B cell (primary cell): ENCODE data around the gene PRUNE2. TPM values are rescaled to one million over a fixed set of nuclear protein-coding genes. Genes with fewer than 3 reads are reported as not detected.
A peak's percentile ranks its signal among the peaks of the same experiment; 100 is the strongest.

Source experiments
- ATAC-seq: fragments of 200-7000 bp; cut with Tn5 transposase; one replicate; pipeline ENCODE4 v1.10.0; 2021; ENCODE audit warnings: low read depth, mild to moderate bottlenecking, moderate number of reproducible peaks, moderate library complexity
- CTCF ChIA-PET: fragments of 350-600 bp; sonication (Branson Sonifier 250); formaldehyde crosslinking; loops from one replicate; lab custom pipeline; 2021; ENCODE audit warnings: antibody characterized with exemption, inconsistent platforms; lab: Charles Lee
- POLR2A ChIA-PET: fragments of 350-600 bp; sonication (Branson Sonifier 250); formaldehyde crosslinking; loops from one replicate; lab custom pipeline; 2021; ENCODE audit warnings: antibody characterized with exemption; lab: Charles Lee
- DNase-seq: peaks from one replicate; pipeline ENCODE4 v3.0.0; 2013
- H2AFZ ChIP-seq: 2 replicates; pipeline ENCODE4 v1.6.1; 2012; ENCODE audit warnings: mild to moderate bottlenecking, low read depth, low read length; ENCODE audit not compliant: insufficient read depth, poor library complexity, severe bottlenecking
- H3K27ac ChIP-seq, 2 donors: 1 replicate in 1 of 2; 2 replicates in 1 of 2; pipeline ENCODE4 v1.5.1; 2012 to 2013; ENCODE audit warnings: low read length in 2 of 2, mild to moderate bottlenecking in 2 of 2, moderate library complexity in 1 of 2
- H3K27me3 ChIP-seq, 4 experiments: fragments of 200-600 bp in 1 of 4; sonication (generic) in 1 of 4; replicated peaks in 1 of 4; 1 replicate in 2 of 4; 2 replicates in 2 of 4; pipeline versions ENCODE4 v1.6.1 to v1.7.0; 2013 to 2016; ENCODE audit warnings: low read length in 3 of 4, mild to moderate bottlenecking in 2 of 4, mixed read lengths in 1 of 4, moderate library complexity in 1 of 4; ENCODE audit not compliant: insufficient read depth in 4 of 4, control insufficient read depth in 3 of 4; ENCODE audit errors: control extremely low read depth in 1 of 4
- H3K36me3 ChIP-seq, 2 experiments: replicated peaks in 1 of 2; 1 replicate in 1 of 2; 2 replicates in 1 of 2; pipeline versions ENCODE4 v1.6.1 to v1.7.1; 2013; ENCODE audit warnings: low read length in 1 of 2; ENCODE audit not compliant: insufficient read depth in 2 of 2, control insufficient read depth in 1 of 2; ENCODE audit errors: control extremely low read depth in 1 of 2, extremely low read depth in 1 of 2
- H3K4me1 ChIP-seq, 2 donors: fragments of 200-600 bp in 1 of 2; sonication (generic) in 1 of 2; 1 replicate in 1 of 2; 2 replicates in 1 of 2; pipeline versions ENCODE4 v1.5.1 to v1.6.1; 2013 to 2017; ENCODE audit warnings: low read length in 2 of 2; ENCODE audit not compliant: control insufficient read depth in 2 of 2, insufficient read depth in 2 of 2
- H3K4me2 ChIP-seq: replicated peaks from 2 replicates; pipeline ENCODE3; 2012; ENCODE audit warnings: mild to moderate bottlenecking, low read depth, low read length; ENCODE audit not compliant: poor library complexity, severe bottlenecking
- H3K4me3 ChIP-seq, 5 experiments: fragments of 200-600 bp in 1 of 5; sonication (generic) in 1 of 5; 1 replicate in 3 of 5; 2 replicates in 2 of 5; pipeline versions ENCODE4 v1.5.1 to v1.7.0; 2011 to 2016; ENCODE audit warnings: low read length in 4 of 5, mild to moderate bottlenecking in 4 of 5, low read depth in 2 of 5, control low read depth in 1 of 5, moderate library complexity in 1 of 5; ENCODE audit not compliant: insufficient read depth in 1 of 5; ENCODE audit errors: control extremely low read depth in 1 of 5, extremely low read depth in 1 of 5
- H3K79me2 ChIP-seq: fragments of 200-600 bp; sonication (generic); one replicate; pipeline ENCODE4 v1.6.0; 2016; ENCODE audit warnings: low read length; ENCODE audit not compliant: control insufficient read depth, insufficient read depth
- H3K9ac ChIP-seq: fragments of 200-600 bp; sonication (generic); 2 replicates; pipeline ENCODE4 v1.6.1; 2017; ENCODE audit warnings: mild to moderate bottlenecking, low read length, moderate library complexity
- H3K9me3 ChIP-seq, 3 donors: one replicate each; pipeline versions ENCODE4 v1.6.1 to v1.7.1; 2013; ENCODE audit warnings: low read length in 2 of 3; ENCODE audit not compliant: control insufficient read depth in 2 of 3, insufficient read depth in 1 of 3; ENCODE audit errors: control extremely low read depth in 1 of 3
- H4K20me1 ChIP-seq: 2 replicates; pipeline ENCODE4 v1.6.0; 2012; ENCODE audit warnings: mild to moderate bottlenecking, low read length; ENCODE audit not compliant: insufficient read depth, control insufficient read depth, poor library complexity, severe bottlenecking
- H3K27ac Mint-ChIP-seq: one replicate; pipeline ENCODE4 v1.8.0; 2021; ENCODE audit warnings: mixed read lengths
- H3K27me3 Mint-ChIP-seq: one replicate; pipeline ENCODE4 v1.8.0; 2021; ENCODE audit warnings: mixed read lengths
- H3K4me1 Mint-ChIP-seq: one replicate; pipeline ENCODE4 v1.8.0; 2021; ENCODE audit warnings: mixed read lengths
- H3K4me3 Mint-ChIP-seq: one replicate; pipeline ENCODE4 v1.8.0; 2021; ENCODE audit warnings: mixed read lengths
- H3K9me3 Mint-ChIP-seq: one replicate; pipeline ENCODE4 v1.8.0; 2022; ENCODE audit warnings: mixed read lengths; ENCODE audit not compliant: insufficient read depth
- EZH2 ChIP-seq: IDR thresholded peaks from 2 replicates; pipeline ENCODE4 v1.6.1; 2012; ENCODE audit warnings: borderline replicate concordance, low read depth, mild to moderate bottlenecking, moderate library complexity, low read length; ENCODE audit not compliant: insufficient read depth, poor library complexity, severe bottlenecking
- WGBS: methylation state at CpG from one replicate; pipeline ENCODE4 v1.1.5; 2013; ENCODE audit warnings: missing lambda C conversion rate; ENCODE audit not compliant: insufficient coverage; 5-methylcytosine and 5-hydroxymethylcytosine counted together
- intact Hi-C: fragments of 100-400 bp; cut with micrococcal nuclease; formaldehyde crosslinking; loops from one replicate; pipeline ENCODE4 v1.10.0; 2022
- polyA plus RNA-seq: library from polyadenylated mRNA; depleted of rRNA; stranded (reverse); fragments of >200 nt; gene quantifications from 2 replicates; pipeline ENCODE4 v1.2.3, GENCODE V29; 2012
- small RNA-seq: library from RNA; depleted of rRNA; stranded (forward); fragments of <200 nt; gene quantifications from one replicate; pipeline ENCODE3, GENCODE V24; 2012; ENCODE audit warnings: low replicate concordance, low read depth; ENCODE audit not compliant: insufficient read length
- total RNA-seq, 2 donors: library from RNA; stranded (reverse); fragments of 120-200 nt in 1 of 2; gene quantifications; 1 replicate in 1 of 2; 2 replicates in 1 of 2; pipeline versions ENCODE4 v1.2.3 to v1.2.4, GENCODE V29; 2013 to 2022
- TF ChIP-seq, protein P1 (sequence below): fragments of 200-600 bp; IDR thresholded peaks from one replicate; pipeline ENCODE4 v1.8.0; 2022; ENCODE audit warnings: antibody characterized with exemption, mild to moderate bottlenecking

The PRUNE2 gene
- total and polyA plus RNA-seq, 2 donors (not counting 1 experiment from before 2014, with no cell fraction given) = 0.12 TPM; not detected in 1

GRCh38 chr9:76561900-76562299 is 344.0 kb downstream of the PRUNE2 start:
- Histone ChIP-seq H3K4me2 (peak overlapping the region; percentile 62), H3K79me2 (no peaks in the 10 kb centered on the region), H3K4me3 (peak overlapping the region in 4 of 5 experiments; percentile 3 to 31 (median 8)), H3K36me3 (no peaks in the 10 kb centered on the region), H3K9me3 (peaks cover 0 to 3% (median 3%) of the 10 kb centered on the region in 3 donors), H3K9ac (peak overlapping the region; percentile 41), H2AFZ (no peak overlapping the region), H3K4me1 (peaks cover 58 to 61% of the 10 kb centered on the region in 2 donors), H3K27ac (peak overlapping the region; percentile 39 to 68), H4K20me1 (no peaks in the 10 kb centered on the region), H3K27me3 (no peaks in the 10 kb centered on the region)
- peaks cover 65% of the 10 kb centered on the region for H3K4me1 Mint-ChIP-seq
- peak overlapping the region; percentile 75 for H3K27ac Mint-ChIP-seq
- CTCF ChIA-PET = interaction anchor here (0.7 kb wide), 1 partner anchor 12 kb away, joined by 3 read pairs; no protein-coding TSS in a partner anchor
- H3K9me3 Mint-ChIP-seq = peaks cover 2% of the 10 kb centered on the region
- intact Hi-C loops = loop anchor here (5.0 kb wide), 1 partner anchor 60 kb away; no protein-coding TSS in a partner anchor
- peak overlapping the region; percentile 68 for H3K4me3 Mint-ChIP-seq
- no CpG with 5 or more reads among the region's 1 CpG for WGBS
- DNase-seq (no peak), ATAC-seq (peak; percentile 39)
- TF ChIP-seq, protein P1, sequence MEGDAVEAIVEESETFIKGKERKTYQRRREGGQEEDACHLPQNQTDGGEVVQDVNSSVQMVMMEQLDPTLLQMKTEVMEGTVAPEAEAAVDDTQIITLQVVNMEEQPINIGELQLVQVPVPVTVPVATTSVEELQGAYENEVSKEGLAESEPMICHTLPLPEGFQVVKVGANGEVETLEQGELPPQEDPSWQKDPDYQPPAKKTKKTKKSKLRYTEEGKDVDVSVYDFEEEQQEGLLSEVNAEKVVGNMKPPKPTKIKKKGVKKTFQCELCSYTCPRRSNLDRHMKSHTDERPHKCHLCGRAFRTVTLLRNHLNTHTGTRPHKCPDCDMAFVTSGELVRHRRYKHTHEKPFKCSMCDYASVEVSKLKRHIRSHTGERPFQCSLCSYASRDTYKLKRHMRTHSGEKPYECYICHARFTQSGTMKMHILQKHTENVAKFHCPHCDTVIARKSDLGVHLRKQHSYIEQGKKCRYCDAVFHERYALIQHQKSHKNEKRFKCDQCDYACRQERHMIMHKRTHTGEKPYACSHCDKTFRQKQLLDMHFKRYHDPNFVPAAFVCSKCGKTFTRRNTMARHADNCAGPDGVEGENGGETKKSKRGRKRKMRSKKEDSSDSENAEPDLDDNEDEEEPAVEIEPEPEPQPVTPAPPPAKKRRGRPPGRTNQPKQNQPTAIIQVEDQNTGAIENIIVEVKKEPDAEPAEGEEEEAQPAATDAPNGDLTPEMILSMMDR = no peak
- no peak for TF ChIP-seq EZH2
- POLR2A ChIA-PET = no interaction called here
- no peaks in the 10 kb centered on the region for H3K27me3 Mint-ChIP-seq

Small RNA genes lying within 50 kb of the gene (small RNA-seq; reads per million reads assigned to genes)
- not detected for gene AL359314.1

Other genes with a start within 250 kb of the PRUNE2 start
- gene PCA3, start 141.7 kb downstream of the PRUNE2 start, total RNA-seq = not detected in 2 replicates
- 0.09 TPM in 1 of 2 replicates, not detected in the other for gene PCA3, start 141.7 kb downstream of the PRUNE2 start, polyA plus RNA-seq
- gene FOXB2, start 113.5 kb upstream of the PRUNE2 start, total RNA-seq = not detected in 2 replicates
- gene FOXB2, start 113.5 kb upstream of the PRUNE2 start, polyA plus RNA-seq = not detected in 2 replicates